ENCODE data around the gene RPS6KL1. TPM values are rescaled to one million over a fixed set of nuclear protein-coding genes. Genes with fewer than 3 reads are reported as not detected.

Gene RPS6KL1
- total and polyA plus RNA-seq, 4 donors, result 1.1 to 5.9 (median 3.8) TPM

- H3K4me3 ChIP-seq (ENCODE audit: low read depth in 1 of 3, low read length in 3 of 3), result no peak overlapping the region
- no peak for DNase-seq (ENCODE audit: low spot score)
- 94% methylated on average over 19 of the region's 19 CpGs for WGBS
These were observed 1.9 kb downstream of the RPS6KL1 start for GRCh38 chr14:74921053-74921620.

GRCh38 chr14:74920281-74920680 lies 2.8 kb downstream of the RPS6KL1 start:
- Histone ChIP-seq H3K27ac (ENCODE audit: low read depth in 1 of 2, low read length in 2 of 2) (no peak overlapping the region), H3K36me3 (ENCODE audit: control insufficient read depth in 4 of 4, insufficient read depth in 3 of 4, low read depth in 1 of 4, low read length in 3 of 4) (no peaks in the 10 kb centered on the region), H3K27me3 (ENCODE audit: control insufficient read depth in 4 of 4, insufficient read depth in 4 of 4, low read length in 3 of 4) (peaks cover 0 to 2% (median 0%) of the 10 kb centered on the region in 4 donors), H3K9me3 (ENCODE audit: control insufficient read depth in 4 of 4, low read length in 3 of 4) (no peaks in the 10 kb centered on the region), H3K4me1 (ENCODE audit: control insufficient read depth in 4 of 4, insufficient read depth in 4 of 4, low read length in 3 of 4) (peaks cover 0 to 13% (median 3%) of the 10 kb centered on the region in 4 donors), H3K9ac (ENCODE audit: low read depth in 1 of 2, low read length in 2 of 2) (no peak overlapping the region), H3K4me3 (ENCODE audit: low read depth in 1 of 3, low read length in 3 of 3) (no peak overlapping the region)
- 90% methylated on average over 4 of the region's 4 CpGs for WGBS
- no peak for DNase-seq (ENCODE audit: low spot score)
- TF ChIP-seq TAF1 (conservative IDR thresholded peaks at IDR 0.05) (no peak), FOXA1 (IDR thresholded peaks at IDR 0.05) (no peak), FOXA2 (IDR thresholded peaks at IDR 0.05) (no peak), NR2F2 (IDR thresholded peaks at IDR 0.05) (no peak), CTCF (IDR thresholded peaks at IDR 0.05; ENCODE audit: low read depth, low read length, missing input control) (no peak), RXRA (IDR thresholded peaks at IDR 0.05) (no peak), JUND (IDR thresholded peaks at IDR 0.05) (no peak), RAD21 (IDR thresholded peaks at IDR 0.05) (no peak), HNF4A (conservative IDR thresholded peaks at IDR 0.05) (no peak), GABPA (IDR thresholded peaks at IDR 0.05 in 1 of 2, conservative IDR thresholded peaks at IDR 0.05 in 1 of 2) (no peak), ATF3 (IDR thresholded peaks at IDR 0.05) (no peak)

More at GRCh38 chr14:74921053-74921620, 1.9 kb downstream of the RPS6KL1 start:
- Histone ChIP-seq H3K27ac (ENCODE audit: low read depth in 1 of 2, low read length in 2 of 2) (no peak overlapping the region), H3K9me3 (ENCODE audit: control insufficient read depth in 4 of 4, low read length in 3 of 4) (no peaks in the 10 kb centered on the region), H3K9ac (ENCODE audit: low read depth in 1 of 2, low read length in 2 of 2) (no peak overlapping the region), H3K36me3 (ENCODE audit: control insufficient read depth in 4 of 4, insufficient read depth in 3 of 4, low read depth in 1 of 4, low read length in 3 of 4) (no peaks in the 10 kb centered on the region), H3K4me1 (ENCODE audit: control insufficient read depth in 4 of 4, insufficient read depth in 4 of 4, low read length in 3 of 4) (peaks cover 0 to 13% (median 3%) of the 10 kb centered on the region in 4 donors), H3K27me3 (ENCODE audit: control insufficient read depth in 4 of 4, insufficient read depth in 4 of 4, low read length in 3 of 4) (peaks cover 0 to 2% (median 0%) of the 10 kb centered on the region in 4 donors)
- TF ChIP-seq TAF1 (conservative IDR thresholded peaks at IDR 0.05) (no peak), EGR1 (IDR thresholded peaks at IDR 0.05; ENCODE audit: low read depth in 2 of 2) (no peak), HNF4A (conservative IDR thresholded peaks at IDR 0.05) (no peak), ATF3 (IDR thresholded peaks at IDR 0.05) (no peak), REST (IDR thresholded peaks at IDR 0.05) (no peak), RAD21 (IDR thresholded peaks at IDR 0.05) (no peak), SP1 (IDR thresholded peaks at IDR 0.05) (no peak), GABPA (IDR thresholded peaks at IDR 0.05 in 1 of 2, conservative IDR thresholded peaks at IDR 0.05 in 1 of 2) (no peak), NR2F2 (IDR thresholded peaks at IDR 0.05) (no peak), YY1 (IDR thresholded peaks at IDR 0.05) (no peak), RXRA (IDR thresholded peaks at IDR 0.05) (no peak), HNF4G (IDR thresholded peaks at IDR 0.05) (no peak), JUND (IDR thresholded peaks at IDR 0.05) (no peak), MAX (IDR thresholded peaks at IDR 0.05) (no peak)
